Measurements from ENCODE around the gene CHRM2. TPM values are rescaled to one million over a fixed set of nuclear protein-coding genes. Genes with fewer than 3 reads are reported as not detected.

CHRM2 gene
- total and polyA plus RNA-seq, 2 of the 8 experiments (the other 6 are each of a cell fraction or from before 2014, with no cell fraction given), result 0.17 to 0.32 TPM

DNA sequence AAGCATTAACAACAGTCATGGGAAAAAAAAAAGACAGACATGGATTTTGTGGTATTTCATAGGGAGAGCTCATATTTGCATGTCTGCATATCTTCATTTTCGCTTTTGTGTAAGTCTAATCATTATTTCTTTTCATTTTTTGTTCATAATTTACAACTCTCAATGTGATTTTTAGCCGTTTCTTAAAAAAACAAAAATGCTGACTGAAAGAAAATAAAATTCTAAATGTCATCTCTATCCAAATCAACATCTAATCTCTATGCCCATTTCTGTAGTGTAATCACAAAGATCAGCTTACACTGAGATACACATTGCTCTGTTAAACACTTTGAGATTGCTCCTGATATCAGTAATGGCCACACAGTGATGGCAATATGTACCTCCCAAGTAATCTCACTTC, 29.2 kb downstream of the CHRM2 start:
- Histone ChIP-seq H4K8ac (ENCODE audit: extremely low read depth, insufficient read depth, low read length) (no peak overlapping the region), H3K56ac (replicated peaks; ENCODE audit: insufficient read length, low read depth, low read length) (no peak overlapping the region), H3K36me3 (ENCODE audit: control insufficient read depth in 2 of 4, insufficient read depth in 4 of 4, low read length in 3 of 4) (no peaks in the 10 kb centered on the region), H3K23me2 (ENCODE audit: low read depth, low read length) (no peaks in the 10 kb centered on the region), H2BK15ac (ENCODE audit: low read length) (no peak overlapping the region), H2BK20ac (ENCODE audit: low read length) (no peak overlapping the region), H3K4me2 (ENCODE audit: insufficient read depth in 1 of 2, low read depth in 2 of 2, low read length in 2 of 2) (no peak overlapping the region), H3K79me1 (ENCODE audit: low read depth, low read length) (no peaks in the 10 kb centered on the region), H3K18ac (ENCODE audit: extremely low read depth, low read length) (no peak overlapping the region), H3K4me1 (replicated peaks in 1 of 4; ENCODE audit: control insufficient read depth in 3 of 4, insufficient read depth in 4 of 4, low read length in 3 of 4) (no peaks in the 10 kb centered on the region), H2BK12ac (ENCODE audit: low read depth, low read length) (no peak overlapping the region), H2BK120ac (replicated peaks; ENCODE audit: low read depth, low read length) (no peak overlapping the region), H2BK5ac (ENCODE audit: low read depth, low read length) (no peak overlapping the region), H4K91ac (replicated peaks; ENCODE audit: insufficient read length, low read length) (no peak overlapping the region), H3K9me3 (ENCODE audit: insufficient read depth in 2 of 2, low read depth in 1 of 2, low read length in 1 of 2) (no peaks in the 10 kb centered on the region), H2AK5ac (ENCODE audit: low read depth, low read length) (no peak overlapping the region), H3K4ac (replicated peaks; ENCODE audit: insufficient read length, low read depth, low read length) (no peak overlapping the region), H4K20me1 (replicated peaks in 1 of 2; ENCODE audit: control insufficient read depth in 1 of 2, insufficient read depth in 2 of 2, low read length in 2 of 2) (no peaks in the 10 kb centered on the region), H4K5ac (ENCODE audit: insufficient read length, low read depth, low read length) (no peak overlapping the region), H3K27me3 (replicated peaks in 1 of 4; ENCODE audit: control insufficient read depth in 3 of 4, extremely low read depth in 1 of 4, insufficient read depth in 3 of 4, low read length in 3 of 4) (no peaks in the 10 kb centered on the region), H2AFZ (ENCODE audit: low read length) (no peak overlapping the region), H3K14ac (ENCODE audit: insufficient read length) (no peak overlapping the region), H3K4me3 (ENCODE audit: extremely low read depth in 1 of 4, insufficient read depth in 2 of 4, low read depth in 3 of 4, low read length in 4 of 4) (no peak overlapping the region), H3K23ac (ENCODE audit: insufficient read length) (no peak overlapping the region), H3K27ac (ENCODE audit: low read depth, low read length) (no peak overlapping the region), H3K9ac (replicated peaks in 1 of 4; ENCODE audit: extremely low read depth in 1 of 4, low read depth in 3 of 4, low read length in 3 of 4) (no peak overlapping the region), H3K79me2 (ENCODE audit: control insufficient read depth in 1 of 2, insufficient read depth in 2 of 2, low read length in 2 of 2) (no peaks in the 10 kb centered on the region)
- ChIA-PET POLR2A (ENCODE audit: partially characterized antibody) (interaction anchor here (0.6 kb wide), 1 partner anchor 10 kb away, joined by 3 read pairs; no protein-coding TSS in a partner anchor), CTCF (ENCODE audit: partially characterized antibody) (interaction anchor here (0.6 kb wide), 2 partner anchors 491 to 629 kb away, joined by 3 read pairs; no protein-coding TSS in a partner anchor)
- DNase-seq (ENCODE audit: low read depth in 1 of 2, low spot score in 2 of 2) (no peak), FAIRE-seq (no peak)
- 88% methylated on average over 2 of the region's 2 CpGs; no CpG with 5 or more reads in 1 of the 2 experiments for WGBS, 2 experiments (ENCODE audit: extremely low coverage in 1 of 2, insufficient coverage in 1 of 2, insufficient read length in 1 of 2, insufficient replicate concordance in 2 of 2, low coverage in 1 of 2, low lambda C conversion rate in 2 of 2, missing lambda C conversion rate in 1 of 2)
- TF ChIP-seq JUN (IDR thresholded peaks at IDR 0.05; ENCODE audit: low read depth, low read length) (no peak), SUZ12 (IDR thresholded peaks at IDR 0.05; ENCODE audit: low read length) (no peak), MAFK (IDR thresholded peaks at IDR 0.05; ENCODE audit: low read depth, low read length) (no peak), POLR2A (IDR thresholded peaks at IDR 0.05; ENCODE audit: control extremely low read depth in 1 of 2, low read depth in 2 of 2, low read length in 2 of 2) (no peak), CHD2 (IDR thresholded peaks at IDR 0.05; ENCODE audit: low read length) (no peak), SIN3A (conservative IDR thresholded peaks at IDR 0.05 in 1 of 2, IDR thresholded peaks at IDR 0.05 in 1 of 2; ENCODE audit: low read depth in 1 of 2, low read length in 2 of 2) (no peak), SAP30 (IDR thresholded peaks at IDR 0.05; ENCODE audit: insufficient read depth, insufficient replicate concordance, low read length) (no peak), RFX5 (IDR thresholded peaks at IDR 0.05; ENCODE audit: borderline replicate concordance, low read depth, low read length) (no peak)
- TF ChIP-seq, protein P1, sequence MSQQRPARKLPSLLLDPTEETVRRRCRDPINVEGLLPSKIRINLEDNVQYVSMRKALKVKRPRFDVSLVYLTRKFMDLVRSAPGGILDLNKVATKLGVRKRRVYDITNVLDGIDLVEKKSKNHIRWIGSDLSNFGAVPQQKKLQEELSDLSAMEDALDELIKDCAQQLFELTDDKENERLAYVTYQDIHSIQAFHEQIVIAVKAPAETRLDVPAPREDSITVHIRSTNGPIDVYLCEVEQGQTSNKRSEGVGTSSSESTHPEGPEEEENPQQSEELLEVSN (IDR thresholded peaks at IDR 0.05), result no peak

All from H1 (cell line).